ENCODE measurements around the gene HTRA1. TPM values are rescaled to one million over a fixed set of nuclear protein-coding genes. Genes with fewer than 3 reads are reported as not detected.

The HTRA1 gene
- total RNA-seq, 1 experiment from 2014 or later = 157 TPM

GRCh38 chr10:122550983-122551382 lies 89.6 kb downstream of the HTRA1 start:
- H3K4me3 Mint-ChIP-seq (ENCODE audit: unreplicated experiment) = no peak overlapping the region
- no peak for DNase-seq (ENCODE audit: unreplicated experiment)
- BruUV-seq (replicated peaks) = no TSS peak
- peaks cover 6% of the 10 kb centered on the region for H3K4me1 Mint-ChIP-seq (ENCODE audit: insufficient read depth, unreplicated experiment)
- no peaks in the 10 kb centered on the region for H3K36me3 Mint-ChIP-seq (ENCODE audit: insufficient read depth, unreplicated experiment)
- no peaks in the 10 kb centered on the region for H3K27me3 Mint-ChIP-seq (ENCODE audit: insufficient read depth, unreplicated experiment)
- CTCF ChIA-PET = no interaction called here
- no peaks in the 10 kb centered on the region for H3K9me3 Mint-ChIP-seq (ENCODE audit: unreplicated experiment)
- TF ChIP-seq, protein P1, sequence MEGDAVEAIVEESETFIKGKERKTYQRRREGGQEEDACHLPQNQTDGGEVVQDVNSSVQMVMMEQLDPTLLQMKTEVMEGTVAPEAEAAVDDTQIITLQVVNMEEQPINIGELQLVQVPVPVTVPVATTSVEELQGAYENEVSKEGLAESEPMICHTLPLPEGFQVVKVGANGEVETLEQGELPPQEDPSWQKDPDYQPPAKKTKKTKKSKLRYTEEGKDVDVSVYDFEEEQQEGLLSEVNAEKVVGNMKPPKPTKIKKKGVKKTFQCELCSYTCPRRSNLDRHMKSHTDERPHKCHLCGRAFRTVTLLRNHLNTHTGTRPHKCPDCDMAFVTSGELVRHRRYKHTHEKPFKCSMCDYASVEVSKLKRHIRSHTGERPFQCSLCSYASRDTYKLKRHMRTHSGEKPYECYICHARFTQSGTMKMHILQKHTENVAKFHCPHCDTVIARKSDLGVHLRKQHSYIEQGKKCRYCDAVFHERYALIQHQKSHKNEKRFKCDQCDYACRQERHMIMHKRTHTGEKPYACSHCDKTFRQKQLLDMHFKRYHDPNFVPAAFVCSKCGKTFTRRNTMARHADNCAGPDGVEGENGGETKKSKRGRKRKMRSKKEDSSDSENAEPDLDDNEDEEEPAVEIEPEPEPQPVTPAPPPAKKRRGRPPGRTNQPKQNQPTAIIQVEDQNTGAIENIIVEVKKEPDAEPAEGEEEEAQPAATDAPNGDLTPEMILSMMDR (IDR thresholded peaks at IDR 0.05; ENCODE audit: unreplicated experiment) = no peak
- POLR2A ChIA-PET = no interaction called here
- no peak overlapping the region for H3K27ac Mint-ChIP-seq (ENCODE audit: low read depth, unreplicated experiment)
- intact Hi-C loops (cut with micrococcal nuclease) = no loop called here

- CTCF ChIA-PET = no interaction called here
- POLR2A ChIA-PET = no interaction called here
- H3K27ac Mint-ChIP-seq (ENCODE audit: low read depth, unreplicated experiment) = no peak overlapping the region
- no peak overlapping the region for H3K4me3 Mint-ChIP-seq (ENCODE audit: unreplicated experiment)
- intact Hi-C loops (cut with micrococcal nuclease) = no loop called here
- DNase-seq (ENCODE audit: unreplicated experiment) = no peak
- TF ChIP-seq, protein P1 (IDR thresholded peaks at IDR 0.05; ENCODE audit: unreplicated experiment) = no peak
- no peaks in the 10 kb centered on the region for H3K36me3 Mint-ChIP-seq (ENCODE audit: insufficient read depth, unreplicated experiment)
- no peaks in the 10 kb centered on the region for H3K9me3 Mint-ChIP-seq (ENCODE audit: unreplicated experiment)
- H3K4me1 Mint-ChIP-seq (ENCODE audit: insufficient read depth, unreplicated experiment) = peaks cover 6% of the 10 kb centered on the region
- no peaks in the 10 kb centered on the region for H3K27me3 Mint-ChIP-seq (ENCODE audit: insufficient read depth, unreplicated experiment)
- BruUV-seq (replicated peaks) = no TSS peak
These were observed 90.1 kb downstream of the HTRA1 start for GRCh38 chr10:122551450-122551849.

GRCh38 chr10:122553341-122553740 lies 92.0 kb downstream of the HTRA1 start:
- BruUV-seq (replicated peaks) = no TSS peak
- intact Hi-C loops (cut with micrococcal nuclease) = no loop called here
- TF ChIP-seq, protein P1 (IDR thresholded peaks at IDR 0.05; ENCODE audit: unreplicated experiment) = no peak
- POLR2A ChIA-PET = no interaction called here
- Mint-ChIP-seq H3K27ac (ENCODE audit: low read depth, unreplicated experiment) (no peak overlapping the region), H3K36me3 (ENCODE audit: insufficient read depth, unreplicated experiment) (no peaks in the 10 kb centered on the region), H3K4me1 (ENCODE audit: insufficient read depth, unreplicated experiment) (peaks cover 6% of the 10 kb centered on the region), H3K27me3 (ENCODE audit: insufficient read depth, unreplicated experiment) (no peaks in the 10 kb centered on the region), H3K9me3 (ENCODE audit: unreplicated experiment) (no peaks in the 10 kb centered on the region), H3K4me3 (ENCODE audit: unreplicated experiment) (no peak overlapping the region)
- CTCF ChIA-PET = no interaction called here
- no peak for DNase-seq (ENCODE audit: unreplicated experiment)

- intact Hi-C loops (cut with micrococcal nuclease) = no loop called here
- ChIA-PET POLR2A (no interaction called here), CTCF (interaction anchor here (0.7 kb wide), 1 partner anchor 85 kb away, joined by 3 read pairs; no protein-coding TSS in a partner anchor)
- H3K4me1 Mint-ChIP-seq (ENCODE audit: insufficient read depth, unreplicated experiment) = peaks cover 11% of the 10 kb centered on the region
- DNase-seq (ENCODE audit: unreplicated experiment) = no peak
- TF ChIP-seq, protein P1 (IDR thresholded peaks at IDR 0.05; ENCODE audit: unreplicated experiment) = no peak
- no TSS peak for BruUV-seq (replicated peaks)
- H3K27me3 Mint-ChIP-seq (ENCODE audit: insufficient read depth, unreplicated experiment) = no peaks in the 10 kb centered on the region
- no peak overlapping the region for H3K27ac Mint-ChIP-seq (ENCODE audit: low read depth, unreplicated experiment)
- no peaks in the 10 kb centered on the region for H3K36me3 Mint-ChIP-seq (ENCODE audit: insufficient read depth, unreplicated experiment)
- no peaks in the 10 kb centered on the region for H3K9me3 Mint-ChIP-seq (ENCODE audit: unreplicated experiment)
- no peak overlapping the region for H3K4me3 Mint-ChIP-seq (ENCODE audit: unreplicated experiment)
These were observed 93.0 kb downstream of the HTRA1 start for GRCh38 chr10:122554131-122555036.
